ENCODE measurements around the gene ROR2. TPM values are rescaled to one million over a fixed set of nuclear protein-coding genes. Genes with fewer than 3 reads are reported as not detected.

The ROR2 gene
- total RNA-seq, 1 donor from 2014 or later: 3.8 TPM

DNA sequence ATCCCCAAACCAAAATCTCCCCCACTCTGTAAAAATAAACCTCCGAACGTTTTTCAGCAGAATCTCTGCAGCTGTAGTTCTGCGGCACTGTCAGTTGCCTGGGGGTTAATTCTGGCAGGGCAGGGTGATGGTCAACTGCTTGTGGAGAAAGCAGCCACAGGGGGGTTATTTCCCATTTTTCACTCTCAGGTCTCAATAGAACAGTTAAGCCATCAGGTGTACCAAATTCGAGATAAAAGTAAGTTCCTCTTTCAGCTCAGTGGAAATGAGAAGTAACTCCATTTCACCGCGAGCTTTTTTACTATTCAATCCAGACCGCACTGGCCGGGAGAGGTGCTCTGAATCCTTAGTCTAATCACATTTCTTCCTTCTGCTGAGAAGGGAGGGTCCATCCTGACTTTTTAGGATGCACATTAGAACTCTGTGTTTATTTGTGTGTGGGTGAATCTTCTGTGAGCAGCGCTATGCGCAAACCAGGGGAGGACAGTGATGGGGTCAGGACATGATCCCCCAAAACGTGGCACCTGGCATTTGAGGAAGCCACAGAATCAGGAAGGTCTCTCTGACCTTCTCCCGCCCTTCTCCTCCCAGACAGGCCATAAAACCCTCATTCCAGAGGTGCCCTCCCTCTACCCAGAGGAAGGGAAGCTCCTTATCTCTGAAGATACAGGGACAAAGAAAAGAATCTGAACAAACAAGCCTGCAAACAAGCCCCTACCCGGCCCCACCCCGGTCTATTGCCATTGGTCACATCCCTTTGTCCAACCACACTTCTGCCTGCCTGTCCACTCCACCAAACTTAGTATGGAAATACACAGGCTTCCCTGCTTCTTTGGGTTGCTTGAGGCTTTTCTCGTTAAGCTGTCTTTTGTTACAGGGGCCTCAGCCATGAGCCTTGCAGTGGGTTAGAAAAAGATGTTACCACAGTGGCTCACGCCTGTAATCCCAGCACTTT lies 229.0 kb downstream of the ROR2 start:
- TF ChIP-seq, protein P1, sequence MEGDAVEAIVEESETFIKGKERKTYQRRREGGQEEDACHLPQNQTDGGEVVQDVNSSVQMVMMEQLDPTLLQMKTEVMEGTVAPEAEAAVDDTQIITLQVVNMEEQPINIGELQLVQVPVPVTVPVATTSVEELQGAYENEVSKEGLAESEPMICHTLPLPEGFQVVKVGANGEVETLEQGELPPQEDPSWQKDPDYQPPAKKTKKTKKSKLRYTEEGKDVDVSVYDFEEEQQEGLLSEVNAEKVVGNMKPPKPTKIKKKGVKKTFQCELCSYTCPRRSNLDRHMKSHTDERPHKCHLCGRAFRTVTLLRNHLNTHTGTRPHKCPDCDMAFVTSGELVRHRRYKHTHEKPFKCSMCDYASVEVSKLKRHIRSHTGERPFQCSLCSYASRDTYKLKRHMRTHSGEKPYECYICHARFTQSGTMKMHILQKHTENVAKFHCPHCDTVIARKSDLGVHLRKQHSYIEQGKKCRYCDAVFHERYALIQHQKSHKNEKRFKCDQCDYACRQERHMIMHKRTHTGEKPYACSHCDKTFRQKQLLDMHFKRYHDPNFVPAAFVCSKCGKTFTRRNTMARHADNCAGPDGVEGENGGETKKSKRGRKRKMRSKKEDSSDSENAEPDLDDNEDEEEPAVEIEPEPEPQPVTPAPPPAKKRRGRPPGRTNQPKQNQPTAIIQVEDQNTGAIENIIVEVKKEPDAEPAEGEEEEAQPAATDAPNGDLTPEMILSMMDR (IDR thresholded peaks at IDR 0.05): no peak
- ATAC-seq (no peak), DNase-seq (no peak)
- Histone ChIP-seq H3K27me3 (ENCODE audit: low read depth) (no peaks in the 10 kb centered on the region), H3K4me3 (no peak overlapping the region), H3K36me3 (peaks cover 11% of the 10 kb centered on the region), H3K9me3 (no peaks in the 10 kb centered on the region), H3K27ac (no peak overlapping the region), H3K4me1 (no peaks in the 10 kb centered on the region)
- intact Hi-C loops (cut with DNase I): no loop called here

- H3K9me3 ChIP-seq: no peaks in the 10 kb centered on the region
- ATAC-seq: no peak
- H3K4me1 ChIP-seq: no peaks in the 10 kb centered on the region
- no peak overlapping the region for H3K4me3 ChIP-seq
- no peak overlapping the region for H3K27ac ChIP-seq
- H3K36me3 ChIP-seq: peaks cover 8% of the 10 kb centered on the region
- H3K27me3 ChIP-seq (ENCODE audit: low read depth): no peaks in the 10 kb centered on the region
- intact Hi-C loops (cut with DNase I): no loop called here
- DNase-seq: no peak
- TF ChIP-seq, protein P1 (IDR thresholded peaks at IDR 0.05): no peak
Observed at GRCh38 chr9:91720313-91720712, 229.7 kb downstream of the ROR2 start.

DNA sequence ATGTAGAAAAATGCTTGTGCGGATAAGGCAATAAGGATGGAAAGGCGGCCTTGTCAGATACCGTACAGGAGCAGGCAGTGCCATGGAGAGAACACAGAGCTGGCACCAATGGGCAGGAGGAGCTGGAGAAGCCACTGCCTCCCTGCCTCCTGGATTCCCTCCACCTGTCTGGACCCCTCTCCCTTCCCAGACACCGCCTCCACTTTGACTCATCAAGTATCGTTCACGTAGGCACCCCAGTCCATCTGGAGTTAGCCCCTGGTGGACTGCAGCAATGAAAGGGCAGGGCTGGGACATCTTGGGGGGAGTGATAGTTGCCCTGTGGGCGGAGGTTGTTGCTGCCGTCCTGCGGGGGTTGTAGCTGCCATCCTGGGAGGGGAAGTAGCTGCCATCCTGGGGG lies 232.0 kb downstream of the ROR2 start:
- intact Hi-C loops (cut with DNase I): no loop called here
- no peaks in the 10 kb centered on the region for H3K4me1 ChIP-seq
- TF ChIP-seq, protein P1 (IDR thresholded peaks at IDR 0.05): no peak
- DNase-seq (no peak), ATAC-seq (no peak)
- H3K27ac ChIP-seq: no peak overlapping the region
- peaks cover 5% of the 10 kb centered on the region for H3K27me3 ChIP-seq (ENCODE audit: low read depth)
- H3K36me3 ChIP-seq: no peaks in the 10 kb centered on the region
- no peak overlapping the region for H3K4me3 ChIP-seq
- no peaks in the 10 kb centered on the region for H3K9me3 ChIP-seq

DNA sequence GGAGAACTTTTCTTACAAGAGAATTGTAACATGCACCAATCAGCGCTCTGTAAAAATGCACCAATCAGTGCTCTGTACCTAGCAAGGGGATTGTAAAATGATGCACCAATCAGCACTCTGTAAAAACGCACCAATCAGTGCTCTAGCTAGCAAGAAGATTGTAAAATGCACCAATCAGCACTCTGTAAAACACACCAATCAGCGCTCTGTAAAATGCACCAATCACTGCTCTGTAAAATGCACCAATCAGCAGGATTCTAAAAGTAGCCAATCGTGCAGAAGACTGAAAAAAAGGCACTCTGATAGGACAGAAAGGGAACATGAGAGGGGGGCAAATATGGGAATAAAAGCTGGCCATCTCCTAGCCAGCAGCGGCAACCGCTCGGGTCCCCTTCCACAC lies 233.2 kb downstream of the ROR2 start:
- Histone ChIP-seq H3K9me3 (no peaks in the 10 kb centered on the region), H3K27ac (no peak overlapping the region), H3K36me3 (no peaks in the 10 kb centered on the region), H3K4me3 (no peak overlapping the region), H3K27me3 (ENCODE audit: low read depth) (peaks cover 5% of the 10 kb centered on the region), H3K4me1 (no peaks in the 10 kb centered on the region)
- intact Hi-C loops (cut with DNase I): no loop called here
- TF ChIP-seq, protein P1 (IDR thresholded peaks at IDR 0.05): no peak
- ATAC-seq: no peak
- no peak for DNase-seq

DNA sequence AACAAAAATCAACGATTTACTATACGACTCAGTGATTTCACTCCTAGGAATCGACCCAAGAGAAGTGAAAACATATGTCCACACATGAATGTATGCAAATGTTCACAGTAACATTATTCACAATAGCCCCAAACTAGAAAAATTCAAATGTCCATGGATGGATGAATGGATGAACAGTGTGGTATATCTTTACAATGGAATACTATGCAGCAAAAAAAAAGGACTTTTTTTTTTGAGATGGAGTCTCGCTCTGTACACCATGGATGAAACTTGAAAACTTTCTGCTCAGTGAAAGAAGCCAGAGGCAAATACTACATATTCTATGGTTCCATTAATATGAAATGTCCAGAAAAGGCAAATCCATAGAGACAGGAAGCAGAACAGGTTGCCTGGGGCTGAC lies 233.8 kb downstream of the ROR2 start:
- Histone ChIP-seq H3K27ac (no peak overlapping the region), H3K4me1 (no peaks in the 10 kb centered on the region), H3K4me3 (no peak overlapping the region), H3K27me3 (ENCODE audit: low read depth) (peaks cover 5% of the 10 kb centered on the region), H3K9me3 (no peaks in the 10 kb centered on the region), H3K36me3 (no peaks in the 10 kb centered on the region)
- intact Hi-C loops (cut with DNase I): no loop called here
- DNase-seq (no peak), ATAC-seq (no peak)
- TF ChIP-seq, protein P1 (IDR thresholded peaks at IDR 0.05): no peak

Measured in lower lobe of right lung (tissue), 2 donors.